22Rv1 (cell line): ENCODE measurements around the gene PBX3.

Source experiments
- ZFX ChIP-seq: fragments of 450-650 bp; IDR thresholded peaks from 2 replicates; pipeline ENCODE4 v1.6.1; 2017; ENCODE audit warnings: antibody characterized with exemption, borderline replicate concordance
- TF ChIP-seq, protein P1 (sequence below): fragments of 450-650 bp; IDR thresholded peaks from 2 replicates; pipeline ENCODE4 v1.5.1; 2017; ENCODE audit warnings: mild to moderate bottlenecking

GRCh38 chr9:125986966-125987365 lies 239.8 kb downstream of the PBX3 start:
- TF ChIP-seq, protein P1, sequence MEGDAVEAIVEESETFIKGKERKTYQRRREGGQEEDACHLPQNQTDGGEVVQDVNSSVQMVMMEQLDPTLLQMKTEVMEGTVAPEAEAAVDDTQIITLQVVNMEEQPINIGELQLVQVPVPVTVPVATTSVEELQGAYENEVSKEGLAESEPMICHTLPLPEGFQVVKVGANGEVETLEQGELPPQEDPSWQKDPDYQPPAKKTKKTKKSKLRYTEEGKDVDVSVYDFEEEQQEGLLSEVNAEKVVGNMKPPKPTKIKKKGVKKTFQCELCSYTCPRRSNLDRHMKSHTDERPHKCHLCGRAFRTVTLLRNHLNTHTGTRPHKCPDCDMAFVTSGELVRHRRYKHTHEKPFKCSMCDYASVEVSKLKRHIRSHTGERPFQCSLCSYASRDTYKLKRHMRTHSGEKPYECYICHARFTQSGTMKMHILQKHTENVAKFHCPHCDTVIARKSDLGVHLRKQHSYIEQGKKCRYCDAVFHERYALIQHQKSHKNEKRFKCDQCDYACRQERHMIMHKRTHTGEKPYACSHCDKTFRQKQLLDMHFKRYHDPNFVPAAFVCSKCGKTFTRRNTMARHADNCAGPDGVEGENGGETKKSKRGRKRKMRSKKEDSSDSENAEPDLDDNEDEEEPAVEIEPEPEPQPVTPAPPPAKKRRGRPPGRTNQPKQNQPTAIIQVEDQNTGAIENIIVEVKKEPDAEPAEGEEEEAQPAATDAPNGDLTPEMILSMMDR: no peak
- no peak for TF ChIP-seq ZFX
